Measurements from ENCODE around the gene NFX1. TPM values are rescaled to one million over a fixed set of nuclear protein-coding genes. Genes with fewer than 3 reads are reported as not detected.

NFX1 gene
- total RNA-seq, 2 donors from 2014 or later, result 30.8 to 39.5 TPM

GRCh38 chr9:33264473-33265177, 25.7 kb upstream of the NFX1 start, which contains the start of the genes BAG1 and CHMP5:
Gene BAG1, minus strand, starts transcription at chr9:33264708.
Gene CHMP5, plus strand, starts transcription at chr9:33265049. Its CDS starts 30 bp downstream, at chr9:33265079.
- peak; percentile 96 for TF ChIP-seq POLR2A (IDR thresholded peaks at IDR 0.05)
- TF ChIP-seq POLR2AphosphoS5 (IDR thresholded peaks at IDR 0.05), result peak; percentile 99
- TF ChIP-seq CTCF (IDR thresholded peaks at IDR 0.05), result peak; percentile 43 to 74 (median 56)
- DNase-seq (ENCODE audit: low spot score), result peak; percentile 100
- Histone ChIP-seq H3K27me3 (replicated peaks; ENCODE audit: insufficient read depth) (no peaks in the 10 kb centered on the region), H3K4me1 (replicated peaks) (peaks cover 8% of the 10 kb centered on the region), H3K36me3 (peaks cover 5 to 7% of the 10 kb centered on the region in 2 donors), H3K27ac (peak within 1 kb of the TSS; percentile 89 to 90), H3K4me3 (peak within 1 kb of the TSS; percentile 85 to 90), H3K9me3 (no peaks in the 10 kb centered on the region)
- intact Hi-C loops (cut with DNase I), result loop anchor here (5.0 kb wide), 1 partner anchor 97 kb away; the partner anchor contains the start of gene B4GALT1
- 1% methylated on average over 58 of the region's 67 CpGs for WGBS

- WGBS, result 21% methylated on average over 13 of the region's 13 CpGs
- no peaks in the 10 kb centered on the region for H3K9me3 ChIP-seq
- H3K27me3 ChIP-seq (replicated peaks; ENCODE audit: insufficient read depth), result no peaks in the 10 kb centered on the region
- intact Hi-C loops (cut with DNase I), result no loop called here
- TF ChIP-seq CTCF (IDR thresholded peaks at IDR 0.05) (no peak), POLR2A (IDR thresholded peaks at IDR 0.05) (no peak), POLR2AphosphoS5 (IDR thresholded peaks at IDR 0.05) (no peak)
- H3K27ac ChIP-seq, result peak overlapping the region; percentile 89 to 90
- no peak for DNase-seq (ENCODE audit: low spot score)
- H3K36me3 ChIP-seq, result peaks cover 5 to 7% of the 10 kb centered on the region in 2 donors
- peak overlapping the region; percentile 85 to 90 for H3K4me3 ChIP-seq
- H3K4me1 ChIP-seq (replicated peaks), result peaks cover 8% of the 10 kb centered on the region
Observed at GRCh38 chr9:33265211-33265865, 25.0 kb upstream of the NFX1 start.

- no peak for TF ChIP-seq POLR2A (IDR thresholded peaks at IDR 0.05)
- TF ChIP-seq POLR2AphosphoS5 (IDR thresholded peaks at IDR 0.05), result no peak
- TF ChIP-seq CTCF (IDR thresholded peaks at IDR 0.05), result no peak
- H3K4me3 ChIP-seq, result no peak overlapping the region
- peaks cover 8% of the 10 kb centered on the region for H3K4me1 ChIP-seq (replicated peaks)
- no peak for DNase-seq (ENCODE audit: low spot score)
- no peak overlapping the region for H3K27ac ChIP-seq
- intact Hi-C loops (cut with DNase I), result no loop called here
- peaks cover 0 to 8% of the 10 kb centered on the region in 2 donors for H3K36me3 ChIP-seq
- H3K27me3 ChIP-seq (replicated peaks; ENCODE audit: insufficient read depth), result no peaks in the 10 kb centered on the region
- no peaks in the 10 kb centered on the region for H3K9me3 ChIP-seq
Observed at GRCh38 chr9:33267151-33267767, 23.1 kb upstream of the NFX1 start.

GRCh38 chr9:33270146-33270545, 20.2 kb upstream of the NFX1 start:
- intact Hi-C loops (cut with DNase I), result no loop called here
- H3K27ac ChIP-seq, result no peak overlapping the region
- H3K36me3 ChIP-seq, result peaks cover 0 to 8% of the 10 kb centered on the region in 2 donors
- TF ChIP-seq CTCF (IDR thresholded peaks at IDR 0.05), result no peak
- TF ChIP-seq POLR2AphosphoS5 (IDR thresholded peaks at IDR 0.05), result no peak
- TF ChIP-seq POLR2A (IDR thresholded peaks at IDR 0.05), result no peak
- no peaks in the 10 kb centered on the region for H3K9me3 ChIP-seq
- no peak overlapping the region for H3K4me3 ChIP-seq
- H3K27me3 ChIP-seq (replicated peaks; ENCODE audit: insufficient read depth), result no peaks in the 10 kb centered on the region
- peaks cover 4% of the 10 kb centered on the region for H3K4me1 ChIP-seq (replicated peaks)
- WGBS, result 65% methylated on average over 3 of the region's 3 CpGs
- no peak for DNase-seq (ENCODE audit: low spot score)
